Stimulated activated naive CD8-positive, alpha-beta T cell treated with anti-CD3 and anti-CD28 coated beads, Interleukin-15, amount 100 ng/mL, for 72 hours (primary cell): ENCODE measurements around the gene TBC1D24.

Experiments
- ATAC-seq: fragments of 150-1000 bp; cut with Tn5 transposase; 2 replicates; pipeline ENCODE4 v1.10.0; 2021; ENCODE audit warnings: mild to moderate bottlenecking, moderate library complexity
- DNase-seq, 2 donors: peaks; one replicate each; pipeline ENCODE4 v3.0.0; 2021 to 2022
- H3K27ac Mint-ChIP-seq, 2 donors: one replicate each; pipeline ENCODE4 v1.8.0; 2022; ENCODE audit warnings: mild to moderate bottlenecking in 2 of 2, mixed read lengths in 2 of 2, moderate library complexity in 2 of 2
- H3K27me3 Mint-ChIP-seq: one replicate; pipeline ENCODE4 v1.8.0; 2022; ENCODE audit warnings: mixed read lengths
- H3K4me1 Mint-ChIP-seq: one replicate; pipeline ENCODE4 v1.8.0; 2022; ENCODE audit warnings: mild to moderate bottlenecking, mixed read lengths
- H3K4me3 Mint-ChIP-seq, 2 donors: one replicate each; pipeline ENCODE4 v1.8.0; 2022; ENCODE audit warnings: mild to moderate bottlenecking in 2 of 2, mixed read lengths in 2 of 2, moderate library complexity in 1 of 2
- H3K9me3 Mint-ChIP-seq, 2 donors: one replicate each; pipeline ENCODE4 v1.8.0; 2022; ENCODE audit warnings: mixed read lengths in 2 of 2

Gene TBC1D24

GRCh38 chr16:2496223-2497115, 21.5 kb downstream of the TBC1D24 start:
- Mint-ChIP-seq H3K27me3 (no peaks in the 10 kb centered on the region), H3K4me1 (no peaks in the 10 kb centered on the region), H3K9me3 (no peaks in the 10 kb centered on the region), H3K4me3 (no peak overlapping the region), H3K27ac (no peak overlapping the region)
- DNase-seq (no peak), ATAC-seq (no peak)

- no peak for ATAC-seq
- Mint-ChIP-seq H3K9me3 (no peaks in the 10 kb centered on the region), H3K4me1 (no peaks in the 10 kb centered on the region), H3K4me3 (no peak overlapping the region), H3K27me3 (no peaks in the 10 kb centered on the region), H3K27ac (no peak overlapping the region)
- no peak for DNase-seq
Measured at GRCh38 chr16:2497116-2497630, 22.2 kb downstream of the TBC1D24 start.

GRCh38 chr16:2497695-2498484, 23.0 kb downstream of the TBC1D24 start:
- ATAC-seq (no peak), DNase-seq (no peak)
- Mint-ChIP-seq H3K27me3 (no peaks in the 10 kb centered on the region), H3K4me1 (no peaks in the 10 kb centered on the region), H3K4me3 (no peak overlapping the region), H3K9me3 (no peaks in the 10 kb centered on the region), H3K27ac (no peak overlapping the region)

- H3K9me3 Mint-ChIP-seq: no peaks in the 10 kb centered on the region
- H3K4me1 Mint-ChIP-seq: no peaks in the 10 kb centered on the region
- H3K27me3 Mint-ChIP-seq: no peaks in the 10 kb centered on the region
- H3K4me3 Mint-ChIP-seq: no peak overlapping the region
- H3K27ac Mint-ChIP-seq: peak overlapping the region in 1 of 2 donors; percentile 65
- no peak for ATAC-seq
- no peak for DNase-seq
Measured at GRCh38 chr16:2498531-2499253, 23.8 kb downstream of the TBC1D24 start.

GRCh38 chr16:2499454-2499853, 24.5 kb downstream of the TBC1D24 start:
- Mint-ChIP-seq H3K4me3 (no peak overlapping the region), H3K27me3 (no peaks in the 10 kb centered on the region), H3K27ac (no peak overlapping the region), H3K9me3 (no peaks in the 10 kb centered on the region), H3K4me1 (no peaks in the 10 kb centered on the region)
- ATAC-seq (no peak), DNase-seq (no peak)

- Mint-ChIP-seq H3K4me1 (no peaks in the 10 kb centered on the region), H3K27me3 (no peaks in the 10 kb centered on the region), H3K4me3 (no peak overlapping the region), H3K27ac (no peak overlapping the region), H3K9me3 (no peaks in the 10 kb centered on the region)
- DNase-seq (no peak), ATAC-seq (no peak)
Measured at GRCh38 chr16:2499890-2500429, 25.0 kb downstream of the TBC1D24 start.

- ATAC-seq: peak; percentile 3
- no peaks in the 10 kb centered on the region for H3K27me3 Mint-ChIP-seq
- H3K27ac Mint-ChIP-seq: no peak overlapping the region
- no peaks in the 10 kb centered on the region for H3K9me3 Mint-ChIP-seq
- no peak overlapping the region for H3K4me3 Mint-ChIP-seq
- DNase-seq: no peak
- no peaks in the 10 kb centered on the region for H3K4me1 Mint-ChIP-seq
Measured at GRCh38 chr16:2500430-2500917, 25.5 kb downstream of the TBC1D24 start.

GRCh38 chr16:2500918-2501750, 26.2 kb downstream of the TBC1D24 start:
- no peaks in the 10 kb centered on the region for H3K4me1 Mint-ChIP-seq
- H3K27me3 Mint-ChIP-seq: no peaks in the 10 kb centered on the region
- ATAC-seq (peak; percentile 90), DNase-seq (peak; percentile 80 to 81)
- H3K9me3 Mint-ChIP-seq: no peaks in the 10 kb centered on the region
- H3K4me3 Mint-ChIP-seq: no peak overlapping the region
- H3K27ac Mint-ChIP-seq: no peak overlapping the region

- peaks cover 6% of the 10 kb centered on the region for H3K4me1 Mint-ChIP-seq
- H3K27ac Mint-ChIP-seq: no peak overlapping the region
Measured at GRCh38 chr16:2501946-2502895, 27.3 kb downstream of the TBC1D24 start.

GRCh38 chr16:2505695-2506094, 30.8 kb downstream of the TBC1D24 start:
- no peak for ATAC-seq
- Mint-ChIP-seq H3K9me3 (no peaks in the 10 kb centered on the region), H3K4me3 (no peak overlapping the region), H3K4me1 (peaks cover 17% of the 10 kb centered on the region), H3K27me3 (no peaks in the 10 kb centered on the region), H3K27ac (peak overlapping the region in 1 of 2 donors; percentile 55)
- no peak for DNase-seq

More at GRCh38 chr16:2501946-2502895, 27.3 kb downstream of the TBC1D24 start:
- no peaks in the 10 kb centered on the region for H3K9me3 Mint-ChIP-seq
- H3K4me3 Mint-ChIP-seq: no peak overlapping the region
- DNase-seq: no peak
- H3K27me3 Mint-ChIP-seq: no peaks in the 10 kb centered on the region
- no peak for ATAC-seq

GRCh38 chr16:2507052-2507659, 32.2 kb downstream of the TBC1D24 start:
- no peaks in the 10 kb centered on the region for H3K9me3 Mint-ChIP-seq
- no peaks in the 10 kb centered on the region for H3K27me3 Mint-ChIP-seq
- ATAC-seq: peak; percentile 59
- H3K4me1 Mint-ChIP-seq: peaks cover 20% of the 10 kb centered on the region
- H3K4me3 Mint-ChIP-seq: no peak overlapping the region
- H3K27ac Mint-ChIP-seq: peak overlapping the region in 1 of 2 donors; percentile 72
- no peak for DNase-seq

- Mint-ChIP-seq H3K4me1 (peaks cover 25% of the 10 kb centered on the region), H3K4me3 (no peak overlapping the region), H3K27ac (no peak overlapping the region), H3K27me3 (no peaks in the 10 kb centered on the region), H3K9me3 (no peaks in the 10 kb centered on the region)
- no peak for ATAC-seq
- no peak for DNase-seq
Measured at GRCh38 chr16:2507665-2508064, 32.7 kb downstream of the TBC1D24 start.

- no peaks in the 10 kb centered on the region for H3K9me3 Mint-ChIP-seq
- H3K27me3 Mint-ChIP-seq: no peaks in the 10 kb centered on the region
- DNase-seq (no peak), ATAC-seq (no peak)
- H3K4me1 Mint-ChIP-seq: peaks cover 33% of the 10 kb centered on the region
- no peak overlapping the region for H3K4me3 Mint-ChIP-seq
- no peak overlapping the region for H3K27ac Mint-ChIP-seq
Measured at GRCh38 chr16:2508722-2509400, 33.9 kb downstream of the TBC1D24 start.
